ENCODE measurements around the gene TPPP2. TPM values are rescaled to one million over a fixed set of nuclear protein-coding genes. Genes with fewer than 3 reads are reported as not detected.

Gene TPPP2
- total and polyA plus RNA-seq, 8 donors = 0.20 to 0.50 (median 0.22) TPM; not detected in 3

GRCh38 chr14:21016413-21017190 is 13.4 kb upstream of the TPPP2 start:
- Histone ChIP-seq H3K9me3 (no peaks in the 10 kb centered on the region), H3K4me3 (no peak overlapping the region), H3K27ac (no peak overlapping the region), H3K36me3 (peaks cover 0 to 14% of the 10 kb centered on the region in 2 donors), H3K27me3 (no peaks in the 10 kb centered on the region), H3K4me1 (peaks cover 0 to 13% of the 10 kb centered on the region in 2 donors)
- intact Hi-C loops (cut with DNase I) = loop anchor here in 1 of 2 donors (5.0 kb wide), 1 partner anchor 76 kb away; no protein-coding TSS in a partner anchor
- no peak for ATAC-seq
- TF ChIP-seq CTCF (IDR thresholded peaks at IDR 0.05) = no peak
- no peak for DNase-seq

- DNase-seq (no peak), ATAC-seq (no peak)
- no peaks in the 10 kb centered on the region for H3K27me3 ChIP-seq
- no peak overlapping the region for H3K4me3 ChIP-seq
- peaks cover 0 to 14% of the 10 kb centered on the region in 2 donors for H3K36me3 ChIP-seq
- no peak overlapping the region for H3K27ac ChIP-seq
- TF ChIP-seq CTCF (IDR thresholded peaks at IDR 0.05) = no peak
- no peaks in the 10 kb centered on the region for H3K9me3 ChIP-seq
- intact Hi-C loops (cut with DNase I) = loop anchor here in 1 of 2 donors (5.0 kb wide), 1 partner anchor 75 kb away; no protein-coding TSS in a partner anchor
- peaks cover 0 to 13% of the 10 kb centered on the region in 2 donors for H3K4me1 ChIP-seq
These were observed 12.3 kb upstream of the TPPP2 start for GRCh38 chr14:21017528-21018245.

- Histone ChIP-seq H3K27me3 (peaks cover 0 to 2% of the 10 kb centered on the region in 2 donors), H3K4me1 (peaks cover under 1 to 15% of the 10 kb centered on the region in 2 donors), H3K4me3 (no peak overlapping the region), H3K36me3 (peaks cover 0 to 14% of the 10 kb centered on the region in 2 donors), H3K27ac (no peak overlapping the region), H3K9me3 (no peaks in the 10 kb centered on the region)
- intact Hi-C loops (cut with DNase I) = loop anchor here in 1 of 2 donors (5.0 kb wide), 1 partner anchor 74 kb away; no protein-coding TSS in a partner anchor
- no peak for TF ChIP-seq CTCF (IDR thresholded peaks at IDR 0.05)
- DNase-seq (no peak), ATAC-seq (no peak)
These were observed 11.7 kb upstream of the TPPP2 start for GRCh38 chr14:21018286-21018685.

- Histone ChIP-seq H3K4me1 (peaks cover 5 to 20% of the 10 kb centered on the region in 2 donors), H3K27me3 (peaks cover 0 to 7% of the 10 kb centered on the region in 2 donors), H3K27ac (no peak overlapping the region), H3K4me3 (no peak overlapping the region), H3K9me3 (no peaks in the 10 kb centered on the region), H3K36me3 (peaks cover 0 to 14% of the 10 kb centered on the region in 2 donors)
- intact Hi-C loops (cut with DNase I) = loop anchor here in 1 of 2 donors (5.0 kb wide), 1 partner anchor 74 kb away; no protein-coding TSS in a partner anchor
- no peak for DNase-seq
- TF ChIP-seq CTCF (IDR thresholded peaks at IDR 0.05) = no peak
- no peak for ATAC-seq
These were observed 11.2 kb upstream of the TPPP2 start for GRCh38 chr14:21018781-21019180.

GRCh38 chr14:21019366-21019765 is 10.7 kb upstream of the TPPP2 start:
- Histone ChIP-seq H3K4me3 (no peak overlapping the region), H3K27me3 (peaks cover 0 to 13% of the 10 kb centered on the region in 2 donors), H3K9me3 (no peaks in the 10 kb centered on the region), H3K36me3 (peaks cover 0 to 14% of the 10 kb centered on the region in 2 donors), H3K27ac (no peak overlapping the region), H3K4me1 (peaks cover 7 to 26% of the 10 kb centered on the region in 2 donors)
- TF ChIP-seq CTCF (IDR thresholded peaks at IDR 0.05) = no peak
- DNase-seq (no peak), ATAC-seq (no peak)
- intact Hi-C loops (cut with DNase I) = loop anchor here in 1 of 2 donors (5.0 kb wide), 1 partner anchor 73 kb away; no protein-coding TSS in a partner anchor
